Measurements from ENCODE around the gene COQ8A.
"Not testable (repeated sequence)": the region's sequence is repeated elsewhere in the genome, so short reads cannot be mapped to it uniquely, and the experiment has no call there.

COQ8A gene

DNA sequence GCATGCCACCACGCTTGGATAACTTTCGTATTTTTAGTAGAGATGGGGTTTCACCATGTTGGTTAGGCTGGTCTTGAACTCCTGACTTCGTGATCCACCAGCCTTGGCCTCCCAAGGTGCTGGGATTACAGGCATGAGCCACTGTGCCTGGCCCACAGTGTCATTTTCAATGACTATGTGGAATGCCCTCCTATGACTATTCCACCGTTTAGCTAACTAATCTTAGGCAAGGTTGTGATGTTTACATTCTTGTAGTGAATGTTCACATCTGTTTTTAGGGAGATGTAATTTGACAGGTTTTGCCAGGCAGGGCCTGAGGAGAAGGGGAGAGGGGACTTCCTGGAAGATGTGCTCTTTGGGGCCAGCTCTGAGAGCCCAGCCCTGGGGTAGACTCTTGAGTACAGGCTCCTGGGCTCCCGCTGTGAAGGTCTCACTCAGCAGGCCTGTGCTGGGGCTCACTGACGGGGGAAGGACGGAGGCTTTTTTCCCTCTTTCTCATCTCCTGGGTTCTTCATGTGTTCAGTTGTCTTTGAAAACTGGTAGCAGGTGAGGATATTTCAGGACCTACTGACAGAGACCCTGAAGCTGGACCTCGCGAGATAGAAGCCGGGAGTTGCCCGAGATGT lies 13.2 kb downstream of the COQ8A start:
- no peak for DNase-seq (ENCODE audit: low read depth)

DNA sequence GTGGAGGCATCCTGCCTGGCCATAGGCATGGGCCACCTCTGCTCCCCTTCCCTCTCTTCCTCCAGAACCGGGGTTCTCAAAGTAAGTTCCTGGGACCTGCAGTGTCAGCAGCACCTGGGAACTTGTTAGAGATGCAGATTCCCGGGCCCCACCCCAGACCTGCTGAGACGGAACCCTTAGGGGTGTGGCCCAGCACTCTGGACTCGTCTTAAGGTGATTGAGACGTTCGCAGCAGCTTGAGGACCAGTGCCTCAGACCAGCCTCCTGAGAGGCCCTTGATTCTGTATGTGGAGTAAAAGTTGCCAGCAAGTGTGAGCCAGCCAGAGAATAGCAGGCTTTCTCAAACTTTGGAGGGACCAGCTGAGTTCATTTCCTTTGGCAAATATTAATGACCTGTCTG lies 14.2 kb downstream of the COQ8A start:
- DNase-seq (ENCODE audit: low read depth) = no peak

DNA sequence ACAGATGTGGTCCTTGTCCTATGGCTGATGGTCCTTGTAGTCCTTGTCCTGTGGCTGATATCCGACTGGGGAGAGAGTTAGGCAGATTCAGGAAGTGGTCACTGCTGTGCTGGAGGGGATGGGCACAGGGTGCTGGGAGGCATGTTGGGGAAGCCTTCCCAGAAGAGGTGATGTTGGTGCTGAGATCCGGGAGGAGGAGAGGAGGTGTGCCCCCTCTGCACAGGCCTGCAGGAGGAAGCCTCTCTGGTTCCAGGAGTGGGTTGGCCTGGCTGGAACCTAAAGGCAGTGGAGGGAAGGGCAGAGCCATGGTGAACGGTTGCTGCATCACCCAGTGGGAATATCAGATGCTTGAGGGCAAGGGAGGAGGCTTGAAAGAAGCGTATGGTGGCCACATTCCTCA lies 14.7 kb downstream of the COQ8A start:
- no peak for DNase-seq (ENCODE audit: low read depth)

DNA sequence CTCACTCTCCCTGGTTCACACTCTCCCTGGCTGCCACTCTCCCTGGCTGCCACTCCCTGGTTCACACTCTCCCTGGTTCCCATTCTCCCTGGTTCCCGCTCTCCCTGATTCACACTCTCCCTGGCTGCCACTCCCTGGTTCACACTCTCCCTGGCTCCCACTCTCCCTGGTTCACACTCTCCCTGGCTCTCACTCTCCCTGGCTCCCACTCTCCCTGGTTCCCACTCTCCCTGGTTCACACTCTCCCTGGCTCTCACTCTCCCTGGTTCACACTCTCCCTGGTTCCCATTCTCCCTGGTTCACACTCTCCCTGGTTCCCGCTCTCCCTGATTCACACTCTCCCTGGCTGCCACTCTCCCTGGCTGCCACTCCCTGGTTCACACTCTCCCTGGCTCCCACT lies 15.8 kb downstream of the COQ8A start:
- DNase-seq (ENCODE audit: low read depth) = not testable (repeated sequence)

DNA sequence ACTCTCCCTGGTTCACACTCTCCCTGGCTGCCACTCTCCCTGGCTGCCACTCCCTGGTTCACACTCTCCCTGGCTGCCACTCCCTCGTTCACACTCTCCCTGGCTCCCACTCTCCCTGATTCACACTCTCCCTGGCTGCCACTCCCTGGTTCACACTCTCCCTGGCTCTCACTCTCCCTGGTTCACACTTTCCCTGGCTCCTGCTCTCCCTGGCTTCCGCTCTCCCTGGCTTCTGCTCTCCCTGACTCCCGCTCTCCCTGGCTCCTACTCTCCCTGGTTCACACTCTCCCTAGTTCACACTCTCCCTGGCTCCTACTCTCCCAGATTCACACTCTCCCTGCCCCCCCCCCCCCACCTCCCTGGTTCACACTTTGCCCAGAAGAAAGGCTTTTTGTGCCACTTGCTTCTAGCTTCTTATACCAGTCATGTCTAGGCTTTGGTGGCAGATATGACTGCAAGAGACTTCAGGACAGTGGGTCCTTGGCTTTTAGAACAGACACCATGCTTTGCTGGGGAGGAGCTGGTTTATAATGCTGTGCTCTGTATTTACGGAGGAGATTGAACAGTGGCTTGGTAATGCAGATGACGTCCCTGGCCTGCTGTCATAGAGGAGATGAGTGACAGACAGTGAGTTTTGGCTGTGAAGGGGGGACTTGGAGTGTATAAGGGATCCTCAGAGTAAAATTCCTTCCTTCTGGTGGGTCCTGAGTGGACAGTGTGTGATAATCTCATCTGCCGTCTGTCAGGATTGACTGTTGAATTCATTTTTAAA lies 17.0 kb downstream of the COQ8A start:
- no peak for DNase-seq (ENCODE audit: low read depth)

DNA sequence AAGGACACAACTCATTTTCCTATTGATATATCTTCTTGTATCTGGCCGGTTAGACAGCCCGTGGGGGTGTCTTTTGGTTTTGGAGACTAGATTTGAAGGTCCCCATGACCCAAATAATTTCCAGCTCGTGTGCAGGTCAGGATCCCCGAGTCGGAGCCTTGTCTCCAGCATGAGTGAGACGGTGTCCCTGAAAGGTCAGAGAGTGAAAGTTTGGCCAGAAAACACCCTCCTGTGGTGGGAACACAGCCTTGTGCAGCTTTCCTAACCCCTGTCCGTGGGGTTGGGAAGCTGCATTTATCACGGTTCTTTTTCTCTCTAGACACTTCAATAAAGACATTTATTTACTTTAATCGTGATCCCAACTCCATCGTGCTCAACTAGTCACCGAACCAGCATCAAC lies 17.6 kb downstream of the COQ8A start:
- no peak for DNase-seq (ENCODE audit: low read depth)

DNA sequence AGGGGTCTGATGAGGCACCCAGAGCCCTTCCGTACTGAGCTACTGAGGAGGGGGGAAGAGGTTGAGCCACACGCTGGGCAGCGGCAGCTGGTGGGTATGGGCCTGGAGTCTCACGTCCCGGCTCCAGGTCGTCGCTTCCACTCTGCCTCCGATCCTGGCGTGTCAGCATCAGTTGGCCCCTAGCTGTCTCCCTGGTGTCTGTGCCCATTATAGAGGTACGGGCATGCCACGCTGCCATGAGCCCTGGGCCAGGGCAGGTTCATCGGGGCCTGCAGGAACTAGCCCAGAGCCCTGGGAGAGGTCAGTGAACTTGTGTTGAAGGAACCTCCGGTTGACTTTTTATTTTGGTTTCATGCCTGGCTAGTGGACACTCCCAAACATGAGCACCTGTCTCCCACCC lies 18.2 kb downstream of the COQ8A start:
- DNase-seq (ENCODE audit: low read depth) = no peak

DNA sequence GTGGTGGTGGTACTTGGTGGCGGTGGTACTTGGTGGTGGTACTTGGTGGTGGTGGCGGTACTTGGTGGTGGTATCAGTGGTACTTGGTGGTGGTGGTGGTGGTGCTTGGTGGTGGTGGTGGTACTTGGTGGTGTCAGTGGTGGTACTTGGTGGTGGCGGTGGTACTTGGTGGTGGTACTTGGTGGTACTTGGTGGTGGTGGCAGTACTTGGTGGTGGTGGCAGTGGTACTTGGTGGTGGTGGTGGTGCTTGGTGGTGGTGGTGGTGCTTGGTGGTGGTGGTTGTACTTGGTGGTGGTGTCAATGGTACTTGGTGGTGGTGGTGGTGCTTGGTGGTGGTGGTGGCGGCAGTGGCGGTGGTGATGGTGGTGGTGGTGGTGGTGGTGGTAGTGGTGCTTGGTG lies 20.2 kb downstream of the COQ8A start:
- DNase-seq (ENCODE audit: low read depth) = no peak

DNA sequence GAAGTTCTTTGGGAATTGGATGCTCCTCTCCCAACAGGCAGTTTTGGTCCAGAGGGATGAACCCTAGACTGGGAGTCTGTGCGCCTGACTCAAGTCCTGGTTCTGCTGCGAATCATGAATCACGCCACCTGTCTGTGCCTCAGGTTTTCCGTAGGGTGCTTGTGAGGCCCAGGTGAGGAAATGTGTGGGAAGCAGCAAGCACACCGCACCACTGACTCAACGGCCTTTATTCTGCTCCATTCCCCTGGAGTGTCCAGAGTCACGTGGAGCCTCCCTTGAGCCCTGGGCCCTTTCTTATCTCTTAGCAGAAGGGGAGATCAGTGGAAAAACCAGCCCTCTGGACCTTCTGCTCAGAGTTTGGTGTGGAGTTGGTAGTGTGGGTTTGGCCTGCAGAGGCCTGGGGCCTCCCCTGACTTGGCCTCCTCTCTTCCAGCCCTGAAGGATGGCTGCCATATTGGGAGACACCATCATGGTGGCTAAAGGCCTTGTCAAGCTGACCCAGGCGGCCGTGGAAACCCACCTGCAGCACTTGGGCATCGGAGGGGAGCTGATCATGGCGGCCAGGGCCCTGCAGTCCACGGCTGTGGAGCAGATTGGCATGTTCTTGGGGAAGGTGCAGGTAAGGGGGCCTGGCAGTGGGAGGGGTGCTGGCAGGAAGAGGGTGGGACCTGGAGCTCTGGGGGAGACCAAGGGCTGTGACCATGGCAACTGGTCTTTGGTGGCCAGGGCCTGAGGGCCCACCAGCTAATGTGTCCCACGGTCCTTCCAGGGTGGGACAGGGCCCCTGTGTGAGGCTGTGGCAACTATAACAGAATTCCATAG lies 21.1 kb downstream of the COQ8A start:
- DNase-seq (ENCODE audit: low read depth) = no peak

DNA sequence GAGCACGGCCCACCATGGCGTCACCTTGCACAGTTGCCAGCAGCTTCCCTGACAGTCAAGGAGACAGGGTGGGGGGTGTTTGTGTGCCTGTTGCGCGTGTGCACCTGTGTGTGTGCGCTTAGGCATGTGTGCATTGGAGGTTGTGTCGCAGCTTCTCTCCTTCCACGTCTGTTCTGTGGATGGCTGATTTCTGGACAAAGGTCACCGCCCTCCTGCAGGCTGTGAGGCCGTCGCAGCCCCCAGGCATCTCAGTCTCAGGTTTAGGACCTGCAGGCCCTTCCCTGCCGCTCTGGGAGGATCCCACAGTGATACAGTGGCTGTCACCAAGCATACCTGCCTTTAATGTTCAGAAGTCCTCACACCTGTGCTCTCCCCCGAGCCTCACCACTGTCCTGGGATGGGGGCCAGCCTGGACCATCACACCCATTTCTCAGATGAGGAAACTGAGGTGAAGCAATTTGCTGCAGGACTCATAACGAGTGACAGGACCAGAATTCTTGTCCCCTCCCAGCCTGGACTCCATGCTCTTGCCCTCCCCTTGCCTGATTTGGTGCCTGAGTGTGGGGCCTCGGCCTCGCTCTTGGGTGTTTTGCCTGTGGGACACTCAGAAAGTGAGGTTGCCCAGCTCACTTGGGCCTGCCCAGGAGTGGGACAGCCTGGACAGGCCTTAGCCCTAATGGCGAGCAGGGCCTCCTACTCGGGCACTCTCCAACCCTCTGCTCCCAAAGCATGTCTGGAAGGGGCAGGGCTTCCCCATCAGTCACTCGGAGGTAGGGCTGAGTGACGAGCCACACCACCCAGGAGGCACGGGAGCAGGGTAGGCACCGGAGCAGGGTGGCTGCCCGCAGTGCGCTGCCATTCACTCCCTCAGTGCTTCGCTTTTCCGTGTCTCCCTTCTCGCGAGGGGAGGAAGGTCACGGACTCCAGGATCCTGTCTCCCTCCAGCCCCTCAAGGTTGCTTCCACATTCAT lies 22.6 kb downstream of the COQ8A start:
- DNase-seq (ENCODE audit: low read depth) = no peak

DNA sequence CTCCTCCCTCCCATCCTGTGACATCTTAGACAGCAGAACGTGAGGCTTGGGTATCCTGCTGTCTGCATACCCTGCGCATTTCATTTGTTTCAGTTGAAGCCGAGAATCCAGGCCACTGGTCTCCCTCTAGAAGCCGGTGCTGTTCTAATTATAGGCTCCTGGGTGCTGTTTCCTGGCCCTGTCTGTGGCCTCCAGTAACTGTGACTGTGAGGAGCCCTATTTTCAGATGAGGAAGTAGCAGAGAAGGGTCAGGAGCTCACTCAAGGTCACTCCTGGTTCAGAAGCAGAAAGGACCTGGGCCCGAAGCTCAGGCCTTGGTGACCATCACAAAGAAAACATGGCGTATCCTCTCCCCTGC lies 24.0 kb downstream of the COQ8A start:
- DNase-seq (ENCODE audit: low read depth) = no peak

DNA sequence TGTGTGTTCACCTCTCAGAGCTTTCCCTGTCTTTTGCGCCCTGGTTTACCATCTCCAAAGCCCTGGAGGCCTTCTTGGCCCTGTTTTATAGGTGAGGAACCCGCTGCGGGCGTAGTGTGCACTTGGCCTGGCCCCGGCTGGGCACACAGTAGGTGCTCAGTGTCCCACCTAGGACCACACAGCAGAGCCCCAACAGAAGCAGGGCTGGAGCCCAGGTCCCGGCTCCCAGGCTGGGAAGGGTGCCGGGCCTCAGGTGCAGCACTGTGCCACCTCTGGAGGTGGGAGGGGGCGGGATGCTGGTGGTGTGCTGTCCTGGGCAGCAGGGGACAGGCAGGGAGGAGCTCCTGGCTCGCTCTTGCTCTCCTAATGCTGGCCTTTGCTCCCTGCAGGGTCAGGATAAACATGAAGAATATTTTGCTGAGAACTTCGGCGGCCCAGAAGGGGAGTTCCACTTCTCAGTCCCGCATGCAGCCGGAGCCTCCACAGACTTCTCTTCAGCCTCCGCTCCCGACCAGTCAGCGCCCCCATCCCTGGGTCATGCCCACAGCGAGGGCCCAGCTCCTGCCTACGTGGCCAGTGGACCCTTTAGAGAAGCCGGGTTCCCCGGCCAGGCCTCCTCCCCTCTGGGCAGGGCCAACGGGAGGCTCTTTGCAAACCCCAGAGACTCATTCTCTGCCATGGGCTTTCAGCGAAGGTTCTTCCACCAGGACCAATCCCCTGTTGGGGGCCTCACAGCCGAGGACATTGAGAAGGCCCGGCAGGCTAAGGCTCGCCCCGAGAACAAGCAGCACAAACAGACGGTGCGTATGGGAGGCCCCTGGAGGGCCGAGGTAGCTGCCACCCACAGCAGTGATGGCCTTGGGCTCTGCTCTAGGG lies 24.8 kb downstream of the COQ8A start:
- no peak for DNase-seq (ENCODE audit: low read depth)

DNA sequence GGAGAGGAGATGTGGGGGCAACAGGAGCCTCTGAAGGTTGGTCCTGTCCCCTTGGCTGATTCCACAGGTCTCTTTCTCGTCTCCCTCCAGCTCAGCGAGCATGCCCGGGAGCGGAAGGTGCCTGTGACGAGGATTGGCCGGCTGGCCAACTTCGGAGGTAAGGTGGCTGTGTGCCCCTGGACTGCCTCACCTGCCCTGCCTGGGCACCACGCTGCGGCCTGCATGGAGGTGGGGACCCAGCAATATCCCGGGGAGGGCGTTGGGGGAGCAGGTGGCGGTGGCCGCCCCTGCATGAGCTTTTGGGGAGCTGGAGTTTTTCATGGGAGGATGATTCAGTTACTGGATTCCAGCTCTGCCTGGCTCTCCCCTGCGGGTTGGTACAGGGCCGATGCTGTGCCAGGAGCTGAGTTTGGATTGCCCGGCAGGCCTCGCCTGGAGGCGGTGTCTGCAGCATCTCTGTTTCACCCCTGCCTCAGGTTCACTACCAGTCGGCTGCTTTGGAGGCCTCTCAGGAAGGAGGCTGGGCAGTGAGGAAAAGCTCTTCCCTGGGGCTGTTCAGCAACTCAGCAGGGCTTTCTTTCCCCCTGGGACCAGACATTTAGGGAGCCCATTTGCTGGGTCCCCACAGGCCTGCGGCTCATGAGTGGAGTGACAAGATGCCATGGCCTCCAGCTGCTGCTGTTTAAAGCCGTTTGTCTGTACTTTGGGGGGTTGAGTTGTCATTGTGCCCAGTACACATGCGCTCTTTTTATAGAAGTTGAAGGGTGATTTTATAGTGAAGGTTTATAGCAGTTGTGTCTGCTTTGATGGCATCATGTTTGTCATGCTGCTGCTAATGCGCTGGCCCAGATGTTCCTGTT lies 25.7 kb downstream of the COQ8A start:
- DNase-seq (ENCODE audit: low read depth) = no peak

DNA sequence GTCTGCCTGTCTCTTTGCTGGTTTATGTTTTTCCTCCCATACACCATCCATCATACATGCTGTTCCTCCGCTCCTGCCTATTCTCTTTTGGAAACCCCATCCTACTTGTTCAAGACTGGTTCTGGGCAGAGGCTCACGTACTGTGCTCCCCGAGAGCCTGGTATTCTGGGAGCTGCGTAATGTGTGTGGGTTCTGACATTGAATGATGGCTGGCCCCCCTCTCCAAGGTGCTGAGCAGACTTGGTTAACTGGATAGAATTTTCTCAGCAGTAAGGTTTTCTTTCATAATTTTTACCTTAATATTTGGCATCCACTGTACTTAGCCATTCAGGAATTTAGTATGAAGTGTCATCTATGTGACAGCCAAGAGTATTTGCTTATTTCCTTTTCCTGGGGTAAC lies 26.6 kb downstream of the COQ8A start:
- no peak for DNase-seq (ENCODE audit: low read depth)

DNA sequence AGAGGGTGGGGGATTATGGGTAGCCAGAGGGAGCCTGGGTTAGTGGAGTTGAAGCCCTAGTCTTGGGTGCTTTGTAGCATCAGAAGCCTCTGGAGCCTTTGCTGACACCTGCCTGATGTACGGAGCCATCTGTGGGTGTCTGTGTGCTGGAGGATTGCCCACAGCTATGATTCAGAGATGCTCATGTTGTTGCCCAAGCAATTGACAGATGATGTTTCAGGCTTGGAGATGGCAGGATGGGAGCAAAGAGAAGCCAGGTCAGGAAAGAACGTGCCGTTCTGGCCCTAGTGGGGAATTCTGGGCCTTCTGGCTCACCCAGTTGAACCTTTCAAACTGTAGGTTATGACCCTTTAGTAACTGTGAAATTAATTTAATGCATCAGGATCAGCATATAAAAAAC lies 27.6 kb downstream of the COQ8A start:
- DNase-seq (ENCODE audit: low read depth) = no peak

DNA sequence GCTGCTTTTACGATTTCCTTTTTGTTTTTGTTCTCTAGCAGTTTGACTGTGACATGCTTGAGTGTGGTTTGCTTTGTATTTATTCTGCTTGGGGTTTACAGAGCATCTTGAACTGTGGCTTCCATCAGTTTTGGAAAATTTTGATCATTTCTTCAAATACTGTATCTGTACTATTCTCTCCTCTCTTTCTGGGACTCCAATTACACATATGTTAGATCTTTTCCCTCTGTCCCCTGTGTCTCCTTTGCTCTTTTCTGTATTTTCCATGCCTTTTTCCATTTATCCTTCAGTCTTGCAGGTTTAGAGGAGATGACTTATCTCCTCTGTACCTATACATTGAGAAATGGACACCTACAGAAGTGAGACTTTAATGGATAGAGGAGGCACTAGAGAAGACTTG lies 31.7 kb downstream of the COQ8A start:
- DNase-seq (ENCODE audit: low read depth) = no peak

DNA sequence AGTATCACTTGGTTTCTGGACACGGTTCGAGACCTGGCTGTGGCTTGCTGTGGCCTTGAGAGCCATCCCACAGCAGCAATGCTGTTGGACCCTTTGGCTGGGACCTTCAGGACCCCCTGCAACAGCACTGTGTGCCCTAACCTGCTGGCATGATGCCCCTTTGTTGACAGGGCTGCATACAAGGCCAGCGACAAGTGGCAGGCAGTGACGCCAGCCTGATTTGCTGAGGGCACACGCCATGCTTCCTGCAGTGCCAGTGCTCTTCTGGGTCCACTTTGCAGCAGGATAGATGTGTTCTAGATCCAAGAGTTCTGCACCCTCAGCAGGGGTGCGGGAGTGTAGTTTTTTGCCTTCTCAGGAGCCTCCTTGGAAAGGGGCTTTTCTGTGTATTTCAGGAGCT lies 32.8 kb downstream of the COQ8A start:
- no peak for DNase-seq (ENCODE audit: low read depth)

DNA sequence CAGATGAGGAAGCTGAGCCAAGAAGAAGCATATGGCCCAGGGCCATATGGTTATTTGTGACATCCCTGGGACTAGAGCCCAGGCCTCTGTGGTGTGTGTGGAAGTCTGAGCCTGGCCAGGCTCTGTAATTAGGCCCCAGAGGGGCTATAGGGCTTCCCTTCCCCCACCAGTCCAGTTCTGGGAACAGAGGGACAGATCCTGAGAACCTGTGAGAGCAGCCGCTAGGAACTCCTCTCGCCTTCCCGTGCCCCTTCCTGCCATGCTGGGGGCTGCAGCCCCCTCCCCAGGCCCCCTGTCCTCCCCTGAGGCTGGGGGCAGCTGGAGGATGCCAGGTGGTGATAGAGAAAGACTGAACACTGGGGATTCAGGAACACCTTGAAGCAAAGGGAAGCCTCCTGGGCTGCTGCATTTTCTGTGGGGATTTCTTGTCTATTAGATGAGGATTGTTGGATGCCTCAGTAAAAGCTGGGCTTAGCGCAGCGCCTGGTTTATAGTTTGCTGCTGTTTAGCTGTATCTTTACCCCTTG lies 33.3 kb downstream of the COQ8A start:
- DNase-seq (ENCODE audit: low read depth) = no peak

DNA sequence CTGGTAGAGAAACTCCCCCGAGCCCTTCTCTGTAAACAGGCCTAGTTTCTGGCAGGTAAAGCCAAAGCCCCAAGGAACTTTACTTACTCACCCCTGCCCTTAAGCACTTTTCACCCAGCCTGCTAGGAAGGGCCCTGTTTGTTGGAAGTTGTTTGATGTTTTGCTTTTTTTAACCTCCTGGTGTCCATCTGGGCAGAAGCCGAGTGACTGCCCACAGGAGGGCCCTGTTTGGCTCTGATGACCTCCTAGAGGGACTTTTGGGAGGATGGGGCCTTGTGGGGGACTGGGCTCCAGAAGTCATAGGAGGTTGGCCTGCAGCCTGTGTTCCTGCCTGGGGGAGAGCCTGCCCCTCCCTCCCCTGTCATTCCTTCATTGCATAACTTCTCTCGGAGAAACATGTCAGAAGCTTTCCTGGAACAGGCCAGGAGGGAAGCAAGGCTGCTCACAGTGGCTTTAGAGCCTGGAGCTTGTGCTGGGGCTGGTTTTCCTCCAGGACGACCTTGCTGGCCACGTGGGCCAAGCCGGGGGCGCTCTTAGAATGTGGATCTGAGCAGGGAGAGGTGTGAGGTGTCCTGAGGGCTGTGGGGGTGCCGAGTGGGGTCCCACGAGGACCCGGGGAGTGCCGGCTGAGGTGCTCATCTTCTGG lies 33.9 kb downstream of the COQ8A start:
- no peak for DNase-seq (ENCODE audit: low read depth)

Measured in activated T-helper 1 cell treated with Interleukin-2 at 50 U/mL for 16 hours (primary cell).